GM21576 (cell line): ENCODE measurements around the gene CSRP3.

Source experiments
- ATAC-seq: cut with Tn5 transposase; IDR thresholded peaks from one replicate; pipeline ENCODE4 v1.9.1; 2021; ENCODE audit warnings: mild to moderate bottlenecking, moderate library complexity; ENCODE audit not compliant: unreplicated experiment

The CSRP3 gene

DNA sequence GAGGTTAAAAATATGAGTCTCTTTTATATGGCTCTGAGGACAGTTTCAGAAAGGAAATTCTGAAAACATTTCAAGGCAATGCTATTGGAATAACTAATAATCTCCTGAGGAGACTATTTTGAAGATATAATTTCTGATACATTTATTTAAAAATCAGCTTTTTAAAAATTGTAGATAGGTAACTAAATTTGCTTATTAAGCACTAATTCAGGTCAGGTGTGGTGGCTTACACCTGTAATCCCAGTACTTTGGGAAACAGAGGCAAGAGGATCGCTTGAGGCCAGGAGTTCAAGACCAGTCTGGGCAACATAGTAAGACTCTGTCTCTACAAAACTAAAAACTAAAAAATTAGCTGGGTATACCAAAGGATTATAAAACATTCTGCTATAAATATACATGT, 67.8 kb downstream of the CSRP3 start:
- no peak for ATAC-seq
